Measurements from ENCODE around the gene MYO7A.

- no peak for TF ChIP-seq POLR2A (IDR thresholded peaks at IDR 0.05; ENCODE audit: low read depth)
- TF ChIP-seq, protein P1, sequence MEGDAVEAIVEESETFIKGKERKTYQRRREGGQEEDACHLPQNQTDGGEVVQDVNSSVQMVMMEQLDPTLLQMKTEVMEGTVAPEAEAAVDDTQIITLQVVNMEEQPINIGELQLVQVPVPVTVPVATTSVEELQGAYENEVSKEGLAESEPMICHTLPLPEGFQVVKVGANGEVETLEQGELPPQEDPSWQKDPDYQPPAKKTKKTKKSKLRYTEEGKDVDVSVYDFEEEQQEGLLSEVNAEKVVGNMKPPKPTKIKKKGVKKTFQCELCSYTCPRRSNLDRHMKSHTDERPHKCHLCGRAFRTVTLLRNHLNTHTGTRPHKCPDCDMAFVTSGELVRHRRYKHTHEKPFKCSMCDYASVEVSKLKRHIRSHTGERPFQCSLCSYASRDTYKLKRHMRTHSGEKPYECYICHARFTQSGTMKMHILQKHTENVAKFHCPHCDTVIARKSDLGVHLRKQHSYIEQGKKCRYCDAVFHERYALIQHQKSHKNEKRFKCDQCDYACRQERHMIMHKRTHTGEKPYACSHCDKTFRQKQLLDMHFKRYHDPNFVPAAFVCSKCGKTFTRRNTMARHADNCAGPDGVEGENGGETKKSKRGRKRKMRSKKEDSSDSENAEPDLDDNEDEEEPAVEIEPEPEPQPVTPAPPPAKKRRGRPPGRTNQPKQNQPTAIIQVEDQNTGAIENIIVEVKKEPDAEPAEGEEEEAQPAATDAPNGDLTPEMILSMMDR (IDR thresholded peaks at IDR 0.05) = no peak
- TF ChIP-seq POLR2AphosphoS5 (IDR thresholded peaks at IDR 0.05) = no peak
Measured at GRCh38 chr11:77126861-77127234, 1.2 kb upstream of the MYO7A start.
